GM20431 (cell line): Measurements from ENCODE around the gene CBX2.

ENCODE experiments used
- in situ Hi-C: fragments of 300-500 bp; cut with MseI, MboI; formaldehyde crosslinking; loops from one replicate; pipeline ENCODE4 v1.15.0; 2020; ENCODE audit warnings: low sequenced_read_pairs; ENCODE audit not compliant: unreplicated experiment

CBX2 gene

GRCh38 chr17:79777894-79778503, at the start of gene CBX2:
Gene CBX2, plus strand, starts transcription at chr17:79778148. Its CDS starts 88 bp downstream, at chr17:79778236.
- in situ Hi-C loops = loop anchor here (25.0 kb wide), 1 partner anchor 209 kb away; no protein-coding TSS in a partner anchor

- in situ Hi-C loops = no loop called here
These were observed 49.6 kb upstream of the CBX2 start for GRCh38 chr17:79728169-79728907.

- in situ Hi-C loops = no loop called here
These were observed 49.0 kb upstream of the CBX2 start for GRCh38 chr17:79728908-79729471.

GRCh38 chr17:79729761-79730160, 48.2 kb upstream of the CBX2 start:
- in situ Hi-C loops = no loop called here

- in situ Hi-C loops = no loop called here
These were observed 47.5 kb upstream of the CBX2 start for GRCh38 chr17:79730437-79730768.

- in situ Hi-C loops = no loop called here
These were observed 47.0 kb upstream of the CBX2 start, which contains the start of gene ENPP7 for GRCh38 chr17:79730769-79731483. Gene ENPP7, plus strand, starts transcription at chr17:79730943. Its CDS starts 197 bp downstream, at chr17:79731140.

GRCh38 chr17:79732254-79732653, 45.7 kb upstream of the CBX2 start:
- in situ Hi-C loops = no loop called here

- in situ Hi-C loops = no loop called here
These were observed 44.9 kb upstream of the CBX2 start for GRCh38 chr17:79732804-79733691.

- in situ Hi-C loops = no loop called here
These were observed 44.3 kb upstream of the CBX2 start for GRCh38 chr17:79733692-79734070.

- in situ Hi-C loops = no loop called here
These were observed 42.9 kb upstream of the CBX2 start for GRCh38 chr17:79735096-79735495.

- in situ Hi-C loops = no loop called here
These were observed 40.7 kb upstream of the CBX2 start for GRCh38 chr17:79737046-79737921.

GRCh38 chr17:79737922-79738578, 39.9 kb upstream of the CBX2 start:
- in situ Hi-C loops = no loop called here

- in situ Hi-C loops = no loop called here
These were observed 39.3 kb upstream of the CBX2 start for GRCh38 chr17:79738643-79739042.

- in situ Hi-C loops = no loop called here
These were observed 38.5 kb upstream of the CBX2 start for GRCh38 chr17:79739148-79740062.

- in situ Hi-C loops = no loop called here
These were observed 37.5 kb upstream of the CBX2 start for GRCh38 chr17:79740413-79740812.

- in situ Hi-C loops = no loop called here
These were observed 36.6 kb upstream of the CBX2 start for GRCh38 chr17:79741401-79741750.

- in situ Hi-C loops = no loop called here
These were observed 36.0 kb upstream of the CBX2 start for GRCh38 chr17:79741751-79742588.
